DOHH2 (cell line): ENCODE results near the gene LGR6.

Source experiments
- CTCF ChIP-seq: fragments of 200-600 bp; sonication (generic); IDR thresholded peaks from one replicate; pipeline ENCODE4 v1.5.1; 2014; ENCODE audit warnings: antibody characterized with exemption, mild to moderate bottlenecking, low read depth, low read length; ENCODE audit not compliant: poor library complexity, severe bottlenecking
- EZH2phosphoT487 ChIP-seq: fragments of 200-600 bp; sonication (generic); IDR thresholded peaks from 2 replicates; pipeline ENCODE4 v1.6.1; 2017; ENCODE audit warnings: borderline replicate concordance, mild to moderate bottlenecking, antibody characterized with exemption, low read length, moderate library complexity, mixed read lengths

- no peak for TF ChIP-seq CTCF
- TF ChIP-seq EZH2phosphoT487 = no peak
Observed at GRCh38 chr1:202316186-202316585, 122.6 kb downstream of the LGR6 start.
